Loucy (cell line): Measurements from ENCODE around the gene CHRNA1.

Experiments used
- H2AFZ ChIP-seq: fragments of 200-600 bp; sonication (generic); 2 replicates; pipeline ENCODE4 v1.6.0; 2016; ENCODE audit warnings: antibody characterized with exemption, mild to moderate bottlenecking, low read length, moderate library complexity
- H3F3A ChIP-seq: fragments of 200-600 bp; 2 replicates; pipeline ENCODE4 v1.6.0; 2016; ENCODE audit warnings: antibody characterized with exemption, low read depth, mild to moderate bottlenecking
- H3K27me3 ChIP-seq: fragments of 200-600 bp; sonication (generic); 2 replicates; pipeline ENCODE4 v1.6.1; 2014; ENCODE audit warnings: low read length, mild to moderate bottlenecking; ENCODE audit not compliant: insufficient read depth, poor library complexity, severe bottlenecking
- H3K36me3 ChIP-seq: fragments of 200-600 bp; sonication (generic); 2 replicates; pipeline ENCODE4 v1.6.1; 2016; ENCODE audit warnings: low read length; ENCODE audit not compliant: insufficient read depth
- H3K4me1 ChIP-seq: fragments of 200-600 bp; sonication (generic); 2 replicates; pipeline ENCODE4 v1.5.1; 2014; ENCODE audit warnings: low read length, mild to moderate bottlenecking; ENCODE audit not compliant: insufficient read depth, poor library complexity, severe bottlenecking
- H3K4me2 ChIP-seq: fragments of 200-600 bp; sonication (generic); 2 replicates; pipeline ENCODE4 v1.6.0; 2014; ENCODE audit warnings: antibody characterized with exemption, low read length, low read depth, mild to moderate bottlenecking; ENCODE audit not compliant: poor library complexity, severe bottlenecking
- H3K4me3 ChIP-seq: fragments of 200-600 bp; sonication (generic); 2 replicates; pipeline ENCODE4 v1.5.1; 2014; ENCODE audit warnings: low read length, mild to moderate bottlenecking, mixed read lengths; ENCODE audit not compliant: poor library complexity, severe bottlenecking
- H3K79me2 ChIP-seq: fragments of 200-600 bp; sonication (generic); 2 replicates; pipeline ENCODE4 v1.6.1; 2014; ENCODE audit warnings: low read length; ENCODE audit not compliant: insufficient read depth
- H3K9ac ChIP-seq: fragments of 200-600 bp; sonication (generic); 2 replicates; pipeline ENCODE4 v1.6.0; 2014; ENCODE audit warnings: mild to moderate bottlenecking, low read depth, low read length, moderate library complexity; ENCODE audit not compliant: poor library complexity, severe bottlenecking
- H3K9me2 ChIP-seq: fragments of 200-600 bp; sonication (generic); replicated peaks from 2 replicates; pipeline ENCODE4 v1.6.1; 2016; ENCODE audit warnings: low read depth, low read length, mixed read lengths
- H3K9me3 ChIP-seq: fragments of 200-600 bp; sonication (generic); 2 replicates; pipeline ENCODE4 v1.6.1; 2014; ENCODE audit warnings: mild to moderate bottlenecking, antibody characterized with exemption, low read length, low read depth; ENCODE audit not compliant: insufficient read depth
- H4K20me1 ChIP-seq: fragments of 200-600 bp; sonication (generic); 2 replicates; pipeline ENCODE4 v1.6.0; 2014; ENCODE audit warnings: antibody characterized with exemption, low read length, mild to moderate bottlenecking; ENCODE audit not compliant: insufficient read depth, poor library complexity, severe bottlenecking
- EZH2phosphoT487 ChIP-seq: fragments of 200-600 bp; IDR thresholded peaks from 2 replicates; pipeline ENCODE4 v1.6.1; 2018; ENCODE audit warnings: antibody characterized with exemption, mild to moderate bottlenecking, moderate library complexity, borderline replicate concordance
- TF ChIP-seq, protein P1 (sequence below): fragments of 200-600 bp; sonication (generic); conservative IDR thresholded peaks from 2 replicates; pipeline ENCODE4 v1.5.1; 2014; ENCODE audit warnings: mild to moderate bottlenecking, antibody characterized with exemption, low read length

CHRNA1 gene

DNA sequence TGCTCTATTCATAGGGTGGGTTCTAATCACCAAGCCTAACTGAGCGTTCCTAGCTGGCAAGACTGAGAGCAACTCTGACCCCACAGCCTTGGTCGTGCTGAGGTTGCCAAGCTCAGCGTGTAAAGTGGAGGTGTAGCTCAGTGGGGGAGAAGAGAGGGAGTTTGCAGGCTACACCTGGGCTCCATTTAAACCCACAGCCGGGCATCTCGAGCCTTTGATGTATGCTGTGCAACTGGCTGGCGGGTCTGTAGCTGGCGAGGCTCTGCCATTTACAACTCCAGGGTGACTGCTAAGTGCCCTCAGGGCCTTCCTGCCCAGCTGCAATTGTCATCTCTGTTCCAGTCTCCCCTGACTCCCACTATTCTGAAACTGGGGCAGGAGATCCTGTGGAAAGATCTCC, 20.0 kb upstream of the CHRNA1 start:
- TF ChIP-seq, protein P1, sequence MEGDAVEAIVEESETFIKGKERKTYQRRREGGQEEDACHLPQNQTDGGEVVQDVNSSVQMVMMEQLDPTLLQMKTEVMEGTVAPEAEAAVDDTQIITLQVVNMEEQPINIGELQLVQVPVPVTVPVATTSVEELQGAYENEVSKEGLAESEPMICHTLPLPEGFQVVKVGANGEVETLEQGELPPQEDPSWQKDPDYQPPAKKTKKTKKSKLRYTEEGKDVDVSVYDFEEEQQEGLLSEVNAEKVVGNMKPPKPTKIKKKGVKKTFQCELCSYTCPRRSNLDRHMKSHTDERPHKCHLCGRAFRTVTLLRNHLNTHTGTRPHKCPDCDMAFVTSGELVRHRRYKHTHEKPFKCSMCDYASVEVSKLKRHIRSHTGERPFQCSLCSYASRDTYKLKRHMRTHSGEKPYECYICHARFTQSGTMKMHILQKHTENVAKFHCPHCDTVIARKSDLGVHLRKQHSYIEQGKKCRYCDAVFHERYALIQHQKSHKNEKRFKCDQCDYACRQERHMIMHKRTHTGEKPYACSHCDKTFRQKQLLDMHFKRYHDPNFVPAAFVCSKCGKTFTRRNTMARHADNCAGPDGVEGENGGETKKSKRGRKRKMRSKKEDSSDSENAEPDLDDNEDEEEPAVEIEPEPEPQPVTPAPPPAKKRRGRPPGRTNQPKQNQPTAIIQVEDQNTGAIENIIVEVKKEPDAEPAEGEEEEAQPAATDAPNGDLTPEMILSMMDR, result no peak
- TF ChIP-seq EZH2phosphoT487, result no peak
- Histone ChIP-seq H3K4me2 (no peak overlapping the region), H2AFZ (no peak overlapping the region), H4K20me1 (no peaks in the 10 kb centered on the region), H3K27me3 (no peaks in the 10 kb centered on the region), H3K79me2 (no peaks in the 10 kb centered on the region), H3K9me3 (no peaks in the 10 kb centered on the region), H3K4me3 (no peak overlapping the region), H3F3A (no peaks in the 10 kb centered on the region), H3K4me1 (peaks cover 20% of the 10 kb centered on the region), H3K9ac (no peak overlapping the region), H3K9me2 (no peaks in the 10 kb centered on the region), H3K36me3 (no peaks in the 10 kb centered on the region)

DNA sequence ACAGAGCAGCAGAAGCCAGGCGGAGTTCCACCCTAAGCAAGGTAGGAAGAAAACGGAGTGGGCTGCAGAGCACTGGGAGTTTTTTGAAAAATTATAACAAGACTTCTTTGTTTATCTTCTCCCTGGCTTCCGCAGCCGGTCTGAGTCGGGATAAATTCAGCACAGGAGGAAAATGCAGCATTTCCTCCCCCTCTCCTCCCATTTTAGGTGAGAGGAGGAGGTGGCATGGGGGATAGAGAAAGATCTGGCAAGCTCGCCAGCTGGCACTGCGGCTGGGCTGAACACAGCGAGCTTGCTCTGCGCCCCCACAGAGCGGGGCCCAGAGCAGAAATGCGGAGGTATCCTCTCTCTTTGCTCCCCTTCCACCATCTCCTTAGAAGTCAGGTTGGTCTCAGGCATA, 17.7 kb upstream of the CHRNA1 start:
- Histone ChIP-seq H4K20me1 (no peaks in the 10 kb centered on the region), H3K9ac (no peak overlapping the region), H3K9me2 (no peaks in the 10 kb centered on the region), H3K9me3 (no peaks in the 10 kb centered on the region), H3K4me1 (peaks cover 31% of the 10 kb centered on the region), H3K4me3 (no peak overlapping the region), H3K36me3 (no peaks in the 10 kb centered on the region), H2AFZ (no peak overlapping the region), H3K79me2 (no peaks in the 10 kb centered on the region), H3K4me2 (no peak overlapping the region), H3F3A (no peaks in the 10 kb centered on the region), H3K27me3 (no peaks in the 10 kb centered on the region)
- no peak for TF ChIP-seq EZH2phosphoT487
- TF ChIP-seq, protein P1, result no peak

DNA sequence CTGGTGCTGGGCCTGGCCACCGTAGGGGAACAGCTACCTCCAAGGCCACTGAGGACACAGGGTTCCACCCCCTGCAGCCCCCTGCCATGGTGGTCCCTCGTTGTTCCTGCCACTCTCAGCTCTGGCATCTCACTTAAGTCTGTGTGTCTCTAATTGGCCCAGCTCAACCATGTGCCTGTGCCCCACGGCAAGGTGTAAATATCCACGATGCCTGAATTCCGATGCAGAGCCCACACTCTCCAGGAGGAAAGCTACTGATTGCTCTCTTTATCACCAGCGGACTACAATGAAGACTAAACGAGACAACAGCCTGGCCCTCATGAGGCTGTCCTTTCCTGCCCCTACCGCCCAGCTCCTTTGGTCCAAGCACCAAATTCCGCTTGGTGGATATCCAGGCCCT, 17.0 kb upstream of the CHRNA1 start:
- H3K79me2 ChIP-seq, result no peaks in the 10 kb centered on the region
- no peaks in the 10 kb centered on the region for H3F3A ChIP-seq
- H3K4me1 ChIP-seq, result peaks cover 31% of the 10 kb centered on the region
- H3K4me2 ChIP-seq, result no peak overlapping the region
- no peaks in the 10 kb centered on the region for H4K20me1 ChIP-seq
- H3K27me3 ChIP-seq, result no peaks in the 10 kb centered on the region
- H3K9me2 ChIP-seq, result no peaks in the 10 kb centered on the region
- TF ChIP-seq EZH2phosphoT487, result no peak
- TF ChIP-seq, protein P1, result no peak
- H3K36me3 ChIP-seq, result no peaks in the 10 kb centered on the region
- H3K4me3 ChIP-seq, result no peak overlapping the region
- no peak overlapping the region for H2AFZ ChIP-seq
- H3K9me3 ChIP-seq, result no peaks in the 10 kb centered on the region
- no peak overlapping the region for H3K9ac ChIP-seq
